ENCODE measurements around the gene FAM53A. TPM values are rescaled to one million over a fixed set of nuclear protein-coding genes. Genes with fewer than 3 reads are reported as not detected.

The FAM53A gene
- total and polyA plus RNA-seq, 2 of the 13 experiments (the other 11 are each of a cell fraction or from before 2014, with no cell fraction given), result 0.48 to 1.1 TPM

- TF ChIP-seq, protein P1, sequence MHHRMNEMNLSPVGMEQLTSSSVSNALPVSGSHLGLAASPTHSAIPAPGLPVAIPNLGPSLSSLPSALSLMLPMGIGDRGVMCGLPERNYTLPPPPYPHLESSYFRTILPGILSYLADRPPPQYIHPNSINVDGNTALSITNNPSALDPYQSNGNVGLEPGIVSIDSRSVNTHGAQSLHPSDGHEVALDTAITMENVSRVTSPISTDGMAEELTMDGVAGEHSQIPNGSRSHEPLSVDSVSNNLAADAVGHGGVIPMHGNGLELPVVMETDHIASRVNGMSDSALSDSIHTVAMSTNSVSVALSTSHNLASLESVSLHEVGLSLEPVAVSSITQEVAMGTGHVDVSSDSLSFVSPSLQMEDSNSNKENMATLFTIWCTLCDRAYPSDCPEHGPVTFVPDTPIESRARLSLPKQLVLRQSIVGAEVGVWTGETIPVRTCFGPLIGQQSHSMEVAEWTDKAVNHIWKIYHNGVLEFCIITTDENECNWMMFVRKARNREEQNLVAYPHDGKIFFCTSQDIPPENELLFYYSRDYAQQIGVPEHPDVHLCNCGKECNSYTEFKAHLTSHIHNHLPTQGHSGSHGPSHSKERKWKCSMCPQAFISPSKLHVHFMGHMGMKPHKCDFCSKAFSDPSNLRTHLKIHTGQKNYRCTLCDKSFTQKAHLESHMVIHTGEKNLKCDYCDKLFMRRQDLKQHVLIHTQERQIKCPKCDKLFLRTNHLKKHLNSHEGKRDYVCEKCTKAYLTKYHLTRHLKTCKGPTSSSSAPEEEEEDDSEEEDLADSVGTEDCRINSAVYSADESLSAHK (CRISPR knock-in tag; IDR thresholded peaks at IDR 0.05; ENCODE audit: borderline replicate concordance), result no peak
- TF ChIP-seq PAWR (CRISPR knock-in tag; IDR thresholded peaks at IDR 0.05; ENCODE audit: borderline replicate concordance), result no peak
- no peak for TF ChIP-seq TEF (CRISPR knock-in tag; IDR thresholded peaks at IDR 0.05)
- no peak for TF ChIP-seq ZFP82 (CRISPR knock-in tag; IDR thresholded peaks at IDR 0.05; ENCODE audit: borderline replicate concordance)
Observed at GRCh38 chr4:1626151-1626550, 58.0 kb downstream of the FAM53A start (continued).

DNA sequence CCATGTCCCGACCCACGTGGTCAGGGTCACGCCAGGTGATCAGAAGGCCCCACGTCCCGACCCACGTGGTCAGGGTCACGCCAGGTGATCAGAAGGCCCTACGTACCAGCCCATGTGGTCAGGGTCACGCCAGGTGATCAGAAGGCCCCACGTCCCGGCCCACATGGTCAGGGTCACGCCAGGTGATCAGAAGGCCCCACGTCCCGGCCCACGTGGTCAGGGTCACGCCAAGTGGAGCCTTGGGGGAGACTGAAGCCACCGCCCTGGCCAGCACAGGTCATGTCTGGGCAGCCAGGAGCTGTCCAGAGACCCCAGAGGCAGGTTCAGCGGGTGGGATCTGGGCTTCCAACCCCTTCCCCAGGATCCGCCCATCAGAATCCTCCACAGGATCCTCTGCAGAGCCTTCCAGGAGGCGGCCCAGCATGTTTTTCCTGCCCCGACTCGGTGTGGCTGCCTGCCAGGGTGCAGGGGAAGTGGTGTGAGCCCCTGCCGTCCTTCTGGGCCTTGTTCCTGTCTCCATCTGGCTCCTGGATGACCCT is 58.4 kb downstream of the FAM53A start:
- no TSS peak for BruUV-seq (replicated peaks)
- no peak for TF ChIP-seq HBP1 (CRISPR knock-in tag; IDR thresholded peaks at IDR 0.05; ENCODE audit: low read depth)
- TF ChIP-seq ELF4 (CRISPR knock-in tag; IDR thresholded peaks at IDR 0.05; ENCODE audit: borderline replicate concordance), result no peak
- TF ChIP-seq ZNF607 (CRISPR knock-in tag; IDR thresholded peaks at IDR 0.05; ENCODE audit: borderline replicate concordance), result no peak
- TF ChIP-seq TBP (CRISPR knock-in tag; IDR thresholded peaks at IDR 0.05), result no peak
- TF ChIP-seq CHD4 (IDR thresholded peaks at IDR 0.05; ENCODE audit: borderline replicate concordance, low read length), result no peak
- no peak for TF ChIP-seq ZNF720 (CRISPR knock-in tag; IDR thresholded peaks at IDR 0.05)
- no peak for TF ChIP-seq ZNF619 (CRISPR knock-in tag; IDR thresholded peaks at IDR 0.05)
- no peak for TF ChIP-seq MAFG (CRISPR knock-in tag; IDR thresholded peaks at IDR 0.05)
- no peak for TF ChIP-seq ZNF639 (CRISPR knock-in tag; conservative IDR thresholded peaks at IDR 0.05)
- TF ChIP-seq PLRG1 (conservative IDR thresholded peaks at IDR 0.05), result no peak
- H3K4me1 ChIP-seq (ENCODE audit: insufficient read depth, low read length), result no peaks in the 10 kb centered on the region
- ATAC-seq (no peak), DNase-seq (ENCODE audit: low spot score) (no peak), FAIRE-seq (no peak)
- H3K9me3 ChIP-seq (ENCODE audit: low read length), result no peaks in the 10 kb centered on the region
- H3K4me3 ChIP-seq (replicated peaks in 1 of 3; ENCODE audit: insufficient read depth in 1 of 3, low read depth in 2 of 3, low read length in 3 of 3), result no peak overlapping the region
- 76% methylated on average over 5 of the region's 23 CpGs for WGBS (ENCODE audit: low lambda C conversion rate)
- H3K27ac ChIP-seq (ENCODE audit: extremely low read length, insufficient read depth, low read length), result no peak overlapping the region
- H4K20me1 ChIP-seq (ENCODE audit: insufficient read depth, low read length), result no peaks in the 10 kb centered on the region
- intact Hi-C loops (cut with micrococcal nuclease; ENCODE audit: unreplicated experiment), result no loop called here
- POLR2A ChIA-PET, result no interaction called here
- H3K36me3 ChIP-seq (replicated peaks in 1 of 2; ENCODE audit: control insufficient read depth in 1 of 2, insufficient read depth in 2 of 2, low read length in 2 of 2), result no peaks in the 10 kb centered on the region
- H2AFZ ChIP-seq (ENCODE audit: low read length), result no peak overlapping the region
- no peaks in the 10 kb centered on the region for H3K79me2 ChIP-seq (ENCODE audit: insufficient read depth, low read length)
- H3K4me2 ChIP-seq (ENCODE audit: low read depth, low read length), result no peak overlapping the region
- H3K9ac ChIP-seq (ENCODE audit: insufficient read depth, low read depth, low read length), result no peak overlapping the region
- in situ Hi-C loops (cut with HindIII; ENCODE audit: extremely low pct_ligation_motif_present, low pct_unique_long_range_greater_than_20kb), result loop anchor here (5.0 kb wide), 1 partner anchor 273 kb away; no protein-coding TSS in a partner anchor
- peaks cover 0 to 17% of the 10 kb centered on the region in 2 experiments; a peak in 3 of 5 replicates for H3K27me3 ChIP-seq (ENCODE audit: control insufficient read depth in 1 of 2, insufficient read depth in 2 of 2, low read length in 2 of 2)
- CTCF ChIA-PET (ENCODE audit: low intra/inter-chr PET ratio, low total read pairs), result no interaction called here

Data from HepG2 (cell line).